ENCODE measurements around the gene CGNL1.

The CGNL1 gene

DNA sequence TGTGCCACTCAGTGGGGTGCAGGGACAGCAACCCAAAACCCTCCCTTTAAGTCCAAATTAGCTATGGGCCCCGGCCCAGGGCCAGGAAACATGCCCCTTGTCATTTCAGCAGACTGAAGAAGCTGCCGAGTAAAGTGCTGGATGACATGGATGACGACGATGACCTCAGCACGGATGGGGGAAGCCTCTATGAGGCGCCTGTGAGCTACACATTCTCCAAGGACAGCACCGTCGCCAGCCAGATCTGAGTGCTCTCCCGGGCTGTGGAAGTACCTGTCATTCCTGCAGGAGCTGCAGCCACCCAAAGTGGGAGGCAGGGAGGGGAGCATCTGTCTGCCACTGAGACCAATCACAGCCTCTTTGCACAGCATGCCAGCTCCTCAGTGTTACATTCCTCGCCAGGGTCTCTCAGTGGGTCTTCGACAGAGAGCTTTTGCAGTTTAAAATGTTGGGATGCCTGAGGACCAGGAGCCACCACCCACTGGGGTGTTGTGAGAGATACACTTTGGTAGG lies 171.0 kb downstream of the CGNL1 start:
- H3K4me3 ChIP-seq (ENCODE audit: low read depth, low read length, poor library complexity, severe bottlenecking): no peak overlapping the region
- no peaks in the 10 kb centered on the region for H4K20me1 ChIP-seq (ENCODE audit: insufficient read depth, low read length)
- no peak overlapping the region for H3K4me2 ChIP-seq (ENCODE audit: low read length)
- H3F3A ChIP-seq (ENCODE audit: insufficient read depth, low read length): no peaks in the 10 kb centered on the region
- H3K9me2 ChIP-seq (ENCODE audit: low read depth, low read length): no peaks in the 10 kb centered on the region
- H3K79me2 ChIP-seq (ENCODE audit: insufficient read depth, low read length): no peaks in the 10 kb centered on the region
- no peaks in the 10 kb centered on the region for H3K27me3 ChIP-seq (ENCODE audit: insufficient read depth, low read length)
- no peaks in the 10 kb centered on the region for H3K9me3 ChIP-seq (ENCODE audit: low read length)
- no peaks in the 10 kb centered on the region for H3K4me1 ChIP-seq (ENCODE audit: insufficient read depth, low read length, severe bottlenecking)
- H3K36me3 ChIP-seq (ENCODE audit: insufficient read depth, low read length): no peaks in the 10 kb centered on the region
- H2AFZ ChIP-seq (ENCODE audit: low read length): no peak overlapping the region
- TF ChIP-seq EZH2 (IDR thresholded peaks at IDR 0.05; ENCODE audit: borderline replicate concordance, low read length): no peak
- TF ChIP-seq, protein P1, sequence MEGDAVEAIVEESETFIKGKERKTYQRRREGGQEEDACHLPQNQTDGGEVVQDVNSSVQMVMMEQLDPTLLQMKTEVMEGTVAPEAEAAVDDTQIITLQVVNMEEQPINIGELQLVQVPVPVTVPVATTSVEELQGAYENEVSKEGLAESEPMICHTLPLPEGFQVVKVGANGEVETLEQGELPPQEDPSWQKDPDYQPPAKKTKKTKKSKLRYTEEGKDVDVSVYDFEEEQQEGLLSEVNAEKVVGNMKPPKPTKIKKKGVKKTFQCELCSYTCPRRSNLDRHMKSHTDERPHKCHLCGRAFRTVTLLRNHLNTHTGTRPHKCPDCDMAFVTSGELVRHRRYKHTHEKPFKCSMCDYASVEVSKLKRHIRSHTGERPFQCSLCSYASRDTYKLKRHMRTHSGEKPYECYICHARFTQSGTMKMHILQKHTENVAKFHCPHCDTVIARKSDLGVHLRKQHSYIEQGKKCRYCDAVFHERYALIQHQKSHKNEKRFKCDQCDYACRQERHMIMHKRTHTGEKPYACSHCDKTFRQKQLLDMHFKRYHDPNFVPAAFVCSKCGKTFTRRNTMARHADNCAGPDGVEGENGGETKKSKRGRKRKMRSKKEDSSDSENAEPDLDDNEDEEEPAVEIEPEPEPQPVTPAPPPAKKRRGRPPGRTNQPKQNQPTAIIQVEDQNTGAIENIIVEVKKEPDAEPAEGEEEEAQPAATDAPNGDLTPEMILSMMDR (IDR thresholded peaks at IDR 0.05; ENCODE audit: low read length): no peak
- H3K27ac ChIP-seq (ENCODE audit: low read depth, low read length, poor library complexity, severe bottlenecking): no peak overlapping the region
- no peak overlapping the region for H3K9ac ChIP-seq (ENCODE audit: low read length)

DNA sequence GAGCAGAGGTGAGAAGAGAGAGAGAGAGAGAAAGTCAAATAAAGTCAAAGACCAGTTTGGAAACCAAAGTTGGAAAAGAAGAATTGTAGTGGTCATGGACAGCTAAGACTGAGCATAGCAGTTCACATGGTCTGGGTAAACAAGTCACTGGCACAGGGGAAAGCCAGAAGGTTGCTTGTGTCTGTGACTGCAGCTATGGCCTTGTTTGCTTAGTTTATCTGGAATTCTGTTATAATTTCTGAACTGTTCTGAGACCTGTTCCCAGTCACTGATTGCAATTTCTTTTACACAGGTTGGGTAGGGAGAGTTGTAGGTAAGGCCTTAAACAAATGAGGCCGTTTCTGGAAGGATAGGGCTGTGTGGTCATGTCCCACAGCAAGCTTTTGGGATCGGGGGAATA lies 172.0 kb downstream of the CGNL1 start:
- TF ChIP-seq EZH2 (IDR thresholded peaks at IDR 0.05; ENCODE audit: borderline replicate concordance, low read length): no peak
- TF ChIP-seq, protein P1 (IDR thresholded peaks at IDR 0.05; ENCODE audit: low read length): no peak
- Histone ChIP-seq H4K20me1 (ENCODE audit: insufficient read depth, low read length) (no peaks in the 10 kb centered on the region), H3K9ac (ENCODE audit: low read length) (no peak overlapping the region), H3K4me3 (ENCODE audit: low read depth, low read length, poor library complexity, severe bottlenecking) (no peak overlapping the region), H3K9me3 (ENCODE audit: low read length) (no peaks in the 10 kb centered on the region), H3K27ac (ENCODE audit: low read depth, low read length, poor library complexity, severe bottlenecking) (no peak overlapping the region), H3K4me2 (ENCODE audit: low read length) (no peak overlapping the region), H3K79me2 (ENCODE audit: insufficient read depth, low read length) (no peaks in the 10 kb centered on the region), H3K27me3 (ENCODE audit: insufficient read depth, low read length) (no peaks in the 10 kb centered on the region), H2AFZ (ENCODE audit: low read length) (no peak overlapping the region), H3F3A (ENCODE audit: insufficient read depth, low read length) (no peaks in the 10 kb centered on the region), H3K4me1 (ENCODE audit: insufficient read depth, low read length, severe bottlenecking) (no peaks in the 10 kb centered on the region), H3K9me2 (ENCODE audit: low read depth, low read length) (no peaks in the 10 kb centered on the region), H3K36me3 (ENCODE audit: insufficient read depth, low read length) (no peaks in the 10 kb centered on the region)

DNA sequence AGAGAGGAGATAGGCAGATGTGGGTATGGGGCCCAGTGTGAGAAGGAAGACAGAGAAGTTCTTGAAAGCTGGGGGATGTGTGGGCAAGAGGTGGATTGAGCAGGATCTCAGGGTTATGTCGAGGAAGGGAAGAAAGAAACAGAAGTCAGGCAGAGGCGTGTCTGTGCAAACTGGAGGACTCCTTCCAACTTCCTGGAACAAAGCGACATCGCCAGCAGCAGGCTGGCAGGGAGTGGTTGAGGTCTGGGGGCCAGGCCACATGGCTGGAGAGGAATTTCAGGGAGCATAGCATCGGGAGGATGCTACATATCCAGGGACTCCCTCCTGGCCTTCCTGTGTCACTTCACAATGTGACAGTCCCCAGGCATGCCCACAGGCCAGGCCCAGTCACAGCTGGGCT lies 172.5 kb downstream of the CGNL1 start:
- no peak overlapping the region for H3K9ac ChIP-seq (ENCODE audit: low read length)
- TF ChIP-seq, protein P1 (IDR thresholded peaks at IDR 0.05; ENCODE audit: low read length): no peak
- TF ChIP-seq EZH2 (IDR thresholded peaks at IDR 0.05; ENCODE audit: borderline replicate concordance, low read length): no peak
- H3F3A ChIP-seq (ENCODE audit: insufficient read depth, low read length): no peaks in the 10 kb centered on the region
- no peak overlapping the region for H2AFZ ChIP-seq (ENCODE audit: low read length)
- H4K20me1 ChIP-seq (ENCODE audit: insufficient read depth, low read length): no peaks in the 10 kb centered on the region
- no peak overlapping the region for H3K4me3 ChIP-seq (ENCODE audit: low read depth, low read length, poor library complexity, severe bottlenecking)
- H3K79me2 ChIP-seq (ENCODE audit: insufficient read depth, low read length): no peaks in the 10 kb centered on the region
- no peaks in the 10 kb centered on the region for H3K27me3 ChIP-seq (ENCODE audit: insufficient read depth, low read length)
- H3K9me3 ChIP-seq (ENCODE audit: low read length): no peaks in the 10 kb centered on the region
- no peak overlapping the region for H3K4me2 ChIP-seq (ENCODE audit: low read length)
- no peaks in the 10 kb centered on the region for H3K36me3 ChIP-seq (ENCODE audit: insufficient read depth, low read length)
- no peak overlapping the region for H3K27ac ChIP-seq (ENCODE audit: low read depth, low read length, poor library complexity, severe bottlenecking)
- no peaks in the 10 kb centered on the region for H3K9me2 ChIP-seq (ENCODE audit: low read depth, low read length)
- H3K4me1 ChIP-seq (ENCODE audit: insufficient read depth, low read length, severe bottlenecking): no peaks in the 10 kb centered on the region
